ENCODE results near the gene ACIN1. TPM values are rescaled to one million over a fixed set of nuclear protein-coding genes. Genes with fewer than 3 reads are reported as not detected.

ACIN1 gene
- total and polyA plus RNA-seq, 9 of the 15 experiments (the other 6 are each of a cell fraction or from before 2014, with no cell fraction given) = 5.0 to 196 (median 129) TPM

- no peak for TF ChIP-seq MBD1 (CRISPR knock-in tag; IDR thresholded peaks at IDR 0.05)
- no peak for TF ChIP-seq BRD4 (IDR thresholded peaks at IDR 0.05)
- TF ChIP-seq THRA (IDR thresholded peaks at IDR 0.05) = no peak
- TF ChIP-seq ETS2 (tag; IDR thresholded peaks at IDR 0.05; ENCODE audit: borderline replicate concordance, poor library complexity, severe bottlenecking) = no peak
- TF ChIP-seq EHMT2 (IDR thresholded peaks at IDR 0.05) = peak; percentile 57; the same call in 1 of the 2 replicates
- TF ChIP-seq CTCFL (IDR thresholded peaks at IDR 0.05; ENCODE audit: borderline replicate concordance, insufficient read depth, low read depth, low read length, poor library complexity, severe bottlenecking) = peak; percentile 77
- no peak for TF ChIP-seq ZFX (CRISPR knock-in tag; IDR thresholded peaks at IDR 0.05)
- TF ChIP-seq ZNF586 (CRISPR knock-in tag; conservative IDR thresholded peaks at IDR 0.05) = no peak
- TF ChIP-seq CBFB (CRISPR knock-in tag; IDR thresholded peaks at IDR 0.05) = no peak
- TF ChIP-seq RBM25 (IDR thresholded peaks at IDR 0.05; ENCODE audit: low read depth, low read length, severe bottlenecking) = no peak
- TF ChIP-seq SIN3A (IDR thresholded peaks at IDR 0.05; ENCODE audit: borderline replicate concordance in 2 of 2, control insufficient read depth in 1 of 2, low read depth in 2 of 2, low read length in 2 of 2) = 0 out of 4 replicates have a peak, but pooled peaks of 1 of the 2 experiments have one; percentile 75
- TF ChIP-seq ZNF780A (CRISPR knock-in tag; IDR thresholded peaks at IDR 0.05) = no peak
- peak in 1 of 2 experiments; percentile 64; a peak in 1 of 4 replicates for TF ChIP-seq BCLAF1 (IDR thresholded peaks at IDR 0.05; ENCODE audit: borderline replicate concordance in 1 of 2, control insufficient read depth in 1 of 2, low read depth in 2 of 2, low read length in 1 of 2)
- no peak for TF ChIP-seq GATA2 (CRISPR knock-in tag; IDR thresholded peaks at IDR 0.05)
- no peak for TF ChIP-seq NELFE (IDR thresholded peaks at IDR 0.05; ENCODE audit: insufficient read depth, insufficient read length)
- peak; percentile 65; the same call in 1 of the 2 replicates for TF ChIP-seq ZKSCAN3 (CRISPR knock-in tag; IDR thresholded peaks at IDR 0.05)
- TF ChIP-seq EP400 (IDR thresholded peaks at IDR 0.05) = peak; percentile 44; the same call in 1 of the 2 replicates
Observed at GRCh38 chr14:23093991-23094665, 808 bp downstream of the ACIN1 start (continued).

Data from K562 (cell line).